HEK293 (cell line): ENCODE measurements around the gene SRSF12.

Source experiments
- CTCF ChIA-PET: fragments of 350-600 bp; formaldehyde crosslinking; extraction: SDS; loops from one replicate; lab custom pipeline; 2021; ENCODE audit warnings: antibody characterized with exemption; lab: Yijun Ruan, JAX
- POLR2A ChIA-PET: fragments of 300-600 bp; formaldehyde crosslinking; extraction: SDS; loops from one replicate; lab custom pipeline; 2020; ENCODE audit warnings: antibody characterized with exemption, inconsistent platforms; lab: Yijun Ruan, JAX
- H3K27ac ChIP-seq: fragments of 200-500 bp; sonication (Bioruptor generic); 2 replicates; pipeline ENCODE4 v1.5.1; 2014; ENCODE audit warnings: low read depth, low read length, control low read depth, inconsistent platforms; ENCODE audit errors: extremely low read depth
- H3K36me3 ChIP-seq, 2 experiments: fragments of 200-500 bp in 1 of 2; sonication (Bioruptor generic) in 1 of 2; 1 replicate in 1 of 2; 2 replicates in 1 of 2; pipeline ENCODE4 v1.5.1; 2014 to 2017; ENCODE audit warnings: inconsistent platforms in 2 of 2, low read length in 2 of 2; ENCODE audit not compliant: control insufficient read depth in 2 of 2, insufficient read depth in 1 of 2
- H3K4me1 ChIP-seq: fragments of 200-500 bp; sonication (Bioruptor generic); 2 replicates; pipeline ENCODE4 v1.5.1; 2014; ENCODE audit warnings: mild to moderate bottlenecking, low read length, inconsistent platforms; ENCODE audit not compliant: control insufficient read depth, insufficient read depth
- H3K4me3 ChIP-seq: 2 replicates; pipeline ENCODE4 v1.5.1; 2011; ENCODE audit warnings: low read depth, mild to moderate bottlenecking, control low read depth, low read length, moderate library complexity
- H3K9me3 ChIP-seq: fragments of 200-500 bp; sonication (Bioruptor generic); 2 replicates; pipeline ENCODE4 v1.5.1; 2014; ENCODE audit warnings: low read depth, low read length, inconsistent platforms; ENCODE audit not compliant: control insufficient read depth, insufficient read depth
- HOXC10 ChIP-seq: sonication (generic); formaldehyde crosslinking; IDR thresholded peaks from 2 replicates; pipeline ENCODE4 v1.8.1; 2023; ENCODE audit warnings: mild to moderate bottlenecking, missing genetic modification reagents
- PATZ1 ChIP-seq: fragments of 450-650 bp; formaldehyde crosslinking; IDR thresholded peaks from 2 replicates; pipeline ENCODE4 v1.5.1; 2016; ENCODE audit warnings: missing biosample characterization, missing genetic modification characterization
- TRIM28 ChIP-seq: IDR thresholded peaks from 2 replicates; pipeline ENCODE4 v1.6.1; 2011; ENCODE audit warnings: low read length, control low read depth, borderline replicate concordance
- ZBTB10 ChIP-seq: fragments of 450-650 bp; formaldehyde crosslinking; IDR thresholded peaks from 2 replicates; pipeline ENCODE4 v1.5.1; 2016; ENCODE audit warnings: missing biosample characterization, missing genetic modification characterization
- ZBTB7A ChIP-seq: fragments of 450-650 bp; formaldehyde crosslinking; IDR thresholded peaks from 2 replicates; pipeline ENCODE4 v1.5.1; 2016; ENCODE audit warnings: low read depth, missing biosample characterization, missing genetic modification characterization
- ZBTB8A ChIP-seq: fragments of 450-650 bp; formaldehyde crosslinking; IDR thresholded peaks from 2 replicates; pipeline ENCODE4 v1.5.1; 2016; ENCODE audit warnings: missing biosample characterization, missing genetic modification characterization
- ZNF121 ChIP-seq: fragments of 450-650 bp; formaldehyde crosslinking; IDR thresholded peaks from 2 replicates; pipeline ENCODE4 v1.5.1; 2016; ENCODE audit warnings: missing biosample characterization, missing genetic modification characterization
- ZNF132 ChIP-seq: fragments of 450-650 bp; formaldehyde crosslinking; IDR thresholded peaks from 2 replicates; pipeline ENCODE4 v1.5.1; 2017; ENCODE audit warnings: missing biosample characterization, missing genetic modification characterization, borderline replicate concordance
- ZNF19 ChIP-seq: fragments of 450-650 bp; formaldehyde crosslinking; IDR thresholded peaks from 2 replicates; pipeline ENCODE4; 2016; ENCODE audit warnings: missing biosample characterization, missing genetic modification characterization, low read depth
- ZNF248 ChIP-seq: fragments of 450-650 bp; formaldehyde crosslinking; IDR thresholded peaks from 2 replicates; pipeline ENCODE4 v1.5.1; 2017; ENCODE audit warnings: missing biosample characterization, missing genetic modification characterization
- ZNF324 ChIP-seq: fragments of 450-650 bp; formaldehyde crosslinking; IDR thresholded peaks from 2 replicates; pipeline ENCODE4 v1.5.1; 2016; ENCODE audit warnings: missing biosample characterization, missing genetic modification characterization
- ZNF366 ChIP-seq: fragments of 450-650 bp; formaldehyde crosslinking; conservative IDR thresholded peaks from 2 replicates; pipeline ENCODE4 v1.5.1; 2016; ENCODE audit warnings: missing biosample characterization, missing genetic modification characterization
- ZNF416 ChIP-seq: fragments of 450-650 bp; formaldehyde crosslinking; IDR thresholded peaks from 2 replicates; pipeline ENCODE4 v1.5.1; 2016; ENCODE audit warnings: missing biosample characterization, missing genetic modification characterization
- ZNF670 ChIP-seq: fragments of 450-650 bp; formaldehyde crosslinking; IDR thresholded peaks from 2 replicates; pipeline ENCODE4 v1.5.1; 2016; ENCODE audit warnings: missing biosample characterization, missing genetic modification characterization, low read depth
- ZNF677 ChIP-seq: fragments of 450-650 bp; IDR thresholded peaks from 2 replicates; pipeline ENCODE4 v1.5.0; 2018; ENCODE audit warnings: missing biosample characterization, mild to moderate bottlenecking, missing genetic modification characterization, moderate library complexity
- ZNF747 ChIP-seq: fragments of 450-650 bp; formaldehyde crosslinking; IDR thresholded peaks from 2 replicates; pipeline ENCODE4 v1.5.1; 2016; ENCODE audit warnings: missing biosample characterization, missing genetic modification characterization
- ZSCAN30 ChIP-seq: fragments of 450-650 bp; IDR thresholded peaks from 2 replicates; pipeline ENCODE4 v1.5.1; 2018; ENCODE audit warnings: missing biosample characterization, mild to moderate bottlenecking, missing genetic modification characterization, moderate library complexity
- TF ChIP-seq, protein P1 (sequence below): fragments of 450-650 bp; formaldehyde crosslinking; IDR thresholded peaks from 2 replicates; pipeline ENCODE4 v1.5.1; 2016; ENCODE audit warnings: missing biosample characterization, missing genetic modification characterization, borderline replicate concordance
- TF ChIP-seq, protein P2 (sequence below): fragments of 450-650 bp; formaldehyde crosslinking; IDR thresholded peaks from 2 replicates; pipeline ENCODE4 v1.5.1; 2016; ENCODE audit warnings: missing biosample characterization, missing genetic modification characterization
- TF ChIP-seq, protein P3 (sequence below): fragments of 450-650 bp; formaldehyde crosslinking; IDR thresholded peaks from 2 replicates; pipeline ENCODE4 v1.5.1; 2016; ENCODE audit warnings: missing biosample characterization, missing genetic modification characterization

The SRSF12 gene

GRCh38 chr6:89081423-89082322, 36.2 kb downstream of the SRSF12 start (continued):
- TF ChIP-seq, protein P1, sequence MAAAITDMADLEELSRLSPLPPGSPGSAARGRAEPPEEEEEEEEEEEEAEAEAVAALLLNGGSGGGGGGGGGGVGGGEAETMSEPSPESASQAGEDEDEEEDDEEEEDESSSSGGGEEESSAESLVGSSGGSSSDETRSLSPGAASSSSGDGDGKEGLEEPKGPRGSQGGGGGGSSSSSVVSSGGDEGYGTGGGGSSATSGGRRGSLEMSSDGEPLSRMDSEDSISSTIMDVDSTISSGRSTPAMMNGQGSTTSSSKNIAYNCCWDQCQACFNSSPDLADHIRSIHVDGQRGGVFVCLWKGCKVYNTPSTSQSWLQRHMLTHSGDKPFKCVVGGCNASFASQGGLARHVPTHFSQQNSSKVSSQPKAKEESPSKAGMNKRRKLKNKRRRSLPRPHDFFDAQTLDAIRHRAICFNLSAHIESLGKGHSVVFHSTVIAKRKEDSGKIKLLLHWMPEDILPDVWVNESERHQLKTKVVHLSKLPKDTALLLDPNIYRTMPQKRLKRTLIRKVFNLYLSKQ, result no peak
- TF ChIP-seq, protein P2, sequence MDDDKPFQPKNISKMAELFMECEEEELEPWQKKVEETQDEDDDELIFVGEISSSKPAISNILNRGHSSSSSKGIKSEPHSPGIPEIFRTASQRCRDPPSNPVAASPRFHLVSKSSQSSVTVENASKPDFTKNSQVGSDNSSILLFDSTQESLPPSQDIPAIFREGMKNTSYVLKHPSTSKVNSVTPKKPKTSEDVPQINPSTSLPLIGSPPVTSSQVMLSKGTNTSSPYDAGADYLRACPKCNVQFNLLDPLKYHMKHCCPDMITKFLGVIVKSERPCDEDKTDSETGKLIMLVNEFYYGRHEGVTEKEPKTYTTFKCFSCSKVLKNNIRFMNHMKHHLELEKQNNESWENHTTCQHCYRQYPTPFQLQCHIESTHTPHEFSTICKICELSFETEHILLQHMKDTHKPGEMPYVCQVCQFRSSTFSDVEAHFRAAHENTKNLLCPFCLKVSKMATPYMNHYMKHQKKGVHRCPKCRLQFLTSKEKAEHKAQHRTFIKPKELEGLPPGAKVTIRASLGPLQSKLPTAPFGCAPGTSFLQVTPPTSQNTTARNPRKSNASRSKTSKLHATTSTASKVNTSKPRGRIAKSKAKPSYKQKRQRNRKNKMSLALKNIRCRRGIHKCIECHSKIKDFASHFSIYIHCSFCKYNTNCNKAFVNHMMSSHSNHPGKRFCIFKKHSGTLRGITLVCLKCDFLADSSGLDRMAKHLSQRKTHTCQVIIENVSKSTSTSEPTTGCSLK, result no peak
- TF ChIP-seq ZNF324 (tag by site-specific recombination), result peak; percentile 87
- no peak for TF ChIP-seq ZNF677
- TF ChIP-seq ZNF121 (tag by site-specific recombination), result peak; percentile 27; the same call in 1 of the 2 replicates
- TF ChIP-seq ZNF416 (tag by site-specific recombination), result no peak
- peak; percentile 78 for TF ChIP-seq ZBTB10 (tag by site-specific recombination)

- Histone ChIP-seq H3K9me3 (no peaks in the 10 kb centered on the region), H3K4me1 (peaks cover 9% of the 10 kb centered on the region; the same call in 1 of the 2 replicates), H3K4me3 (peak overlapping the region; percentile 99), H3K27ac (peak overlapping the region; percentile 99), H3K36me3 (peaks cover 25 to 40% of the 10 kb centered on the region in 2 experiments)
- CTCF ChIA-PET, result interaction anchor here (0.6 to 1.9 kb wide), 3 partner anchors 98 to 1143 kb away, joined by 3 to 13 read pairs (median 4); no protein-coding TSS in a partner anchor
- POLR2A ChIA-PET, result interaction anchor here (0.7 to 10.4 kb wide), 39 partner anchors 9 to 748 kb away, joined by 3 to 84 read pairs (median 6); partner anchors contain the start of genes CASP8AP2, PM20D2, RNGTT and SRSF12
- 0 out of 2 replicates have a peak, but pooled peaks have one; percentile 15 for TF ChIP-seq ZSCAN30 (tag by site-specific recombination)
- no peak for TF ChIP-seq PATZ1 (tag by site-specific recombination)
- TF ChIP-seq ZBTB10 (tag by site-specific recombination), result no peak
- TF ChIP-seq ZBTB7A (tag by site-specific recombination), result peak; percentile 5; the same call in 1 of the 2 replicates
- TF ChIP-seq ZNF677, result 0 out of 2 replicates have a peak, but pooled peaks have one; percentile 17
- TF ChIP-seq TRIM28, result no peak
- no peak for TF ChIP-seq ZNF248
- TF ChIP-seq, protein P3, sequence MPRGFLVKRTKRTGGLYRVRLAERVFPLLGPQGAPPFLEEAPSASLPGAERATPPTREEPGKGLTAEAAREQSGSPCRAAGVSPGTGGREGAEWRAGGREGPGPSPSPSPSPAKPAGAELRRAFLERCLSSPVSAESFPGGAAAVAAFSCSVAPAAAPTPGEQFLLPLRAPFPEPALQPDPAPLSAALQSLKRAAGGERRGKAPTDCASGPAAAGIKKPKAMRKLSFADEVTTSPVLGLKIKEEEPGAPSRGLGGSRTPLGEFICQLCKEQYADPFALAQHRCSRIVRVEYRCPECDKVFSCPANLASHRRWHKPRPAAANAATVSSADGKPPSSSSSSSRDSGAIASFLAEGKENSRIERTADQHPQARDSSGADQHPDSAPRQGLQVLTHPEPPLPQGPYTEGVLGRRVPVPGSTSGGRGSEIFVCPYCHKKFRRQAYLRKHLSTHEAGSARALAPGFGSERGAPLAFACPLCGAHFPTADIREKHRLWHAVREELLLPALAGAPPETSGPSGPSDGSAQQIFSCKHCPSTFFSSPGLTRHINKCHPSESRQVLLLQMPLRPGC (tag by site-specific recombination), result no peak
- TF ChIP-seq HOXC10 (CRISPR knock-in tag), result peak; percentile 55; the same call in 1 of the 2 replicates
- no peak for TF ChIP-seq ZBTB8A (tag by site-specific recombination)
- TF ChIP-seq ZNF747 (tag by site-specific recombination), result no peak
- TF ChIP-seq ZNF132, result no peak
- TF ChIP-seq ZNF366 (tag by site-specific recombination), result no peak
- TF ChIP-seq ZNF19 (tag by site-specific recombination), result no peak
- no peak for TF ChIP-seq ZNF670
Observed at GRCh38 chr6:89081129-89081422, 36.8 kb downstream of the SRSF12 start.
